Ureter (tissue), 1 donor: ENCODE measurements around the gene RASL11A. TPM values are rescaled to one million over a fixed set of nuclear protein-coding genes. Genes with fewer than 3 reads are reported as not detected.
"Not testable (repeated sequence)": the region's sequence is repeated elsewhere in the genome, so short reads cannot be mapped to it uniquely, and the experiment has no call there.

Source experiments
- DNase-seq: peaks from one replicate; pipeline ENCODE4 v3.0.0-alpha.2; 2020; ENCODE audit warnings: low spot score
- total RNA-seq: library from RNA; stranded (reverse); gene quantifications from one replicate; pipeline ENCODE4 v1.2.4, GENCODE V29; 2023
- donor health status: DM: yes; HTN: yes; CAD: no.

The RASL11A gene
- total RNA-seq: 33.2 TPM

GRCh38 chr13:27270594-27271520 lies at the start of gene RASL11A:
TSS of gene RASL11A (plus strand) at chr13:27270830. CDS start at chr13:27270945, 115 bp downstream.
- peak; percentile 89 for DNase-seq

- not testable (repeated sequence) for DNase-seq
Observed at GRCh38 chr13:27222100-27222499, 48.5 kb upstream of the RASL11A start.

- DNase-seq: no peak
Observed at GRCh38 chr13:27226991-27227390, 43.6 kb upstream of the RASL11A start.

GRCh38 chr13:27228131-27228530 lies 42.5 kb upstream of the RASL11A start:
- DNase-seq: no peak

GRCh38 chr13:27229642-27230041 lies 41.0 kb upstream of the RASL11A start:
- DNase-seq: no peak

GRCh38 chr13:27233964-27234363 lies 36.7 kb upstream of the RASL11A start:
- no peak for DNase-seq

- DNase-seq: no peak
Observed at GRCh38 chr13:27236478-27236877, 34.2 kb upstream of the RASL11A start.

- no peak for DNase-seq
Observed at GRCh38 chr13:27242702-27243101, 27.9 kb upstream of the RASL11A start.

- DNase-seq: no peak
Observed at GRCh38 chr13:27245610-27246009, 25.0 kb upstream of the RASL11A start.

- no peak for DNase-seq
Observed at GRCh38 chr13:27250833-27251165, 19.8 kb upstream of the RASL11A start.

GRCh38 chr13:27251166-27252091 lies 19.2 kb upstream of the RASL11A start, which contains the start of gene RPL21:
TSS of gene RPL21 (plus strand) at chr13:27251558. CDS start at chr13:27253777, 2,219 bp downstream.
- DNase-seq: peak; percentile 94

GRCh38 chr13:27252467-27252866 lies 18.2 kb upstream of the RASL11A start:
- no peak for DNase-seq

GRCh38 chr13:27257233-27257568 lies 13.4 kb upstream of the RASL11A start:
- no peak for DNase-seq

GRCh38 chr13:27257648-27258253 lies 12.9 kb upstream of the RASL11A start:
- DNase-seq: no peak

GRCh38 chr13:27258637-27259386 lies 11.8 kb upstream of the RASL11A start:
- DNase-seq: no peak

GRCh38 chr13:27259831-27260230 lies 10.8 kb upstream of the RASL11A start:
- DNase-seq: no peak

GRCh38 chr13:27261396-27261795 lies 9.2 kb upstream of the RASL11A start:
- DNase-seq: no peak

- DNase-seq: no peak
Observed at GRCh38 chr13:27263438-27263837, 7.2 kb upstream of the RASL11A start.

- DNase-seq: no peak
Observed at GRCh38 chr13:27264181-27264580, 6.4 kb upstream of the RASL11A start.

- no peak for DNase-seq
Observed at GRCh38 chr13:27264648-27265047, 6.0 kb upstream of the RASL11A start.

- no peak for DNase-seq
Observed at GRCh38 chr13:27266917-27267316, 3.7 kb upstream of the RASL11A start.
